NCI-H2029 treated with DMSO at 0.1 percent for 48 hours (cell line): ENCODE results near the gene NUF2.
"Not testable (repeated sequence)": the region's sequence is repeated elsewhere in the genome, so short reads cannot be mapped to it uniquely, and the experiment has no call there.

Source experiments
- DNase-seq: peaks from one replicate; lab custom pipeline; 2025; lab: John Stamatoyannopoulos, UW

Gene NUF2

GRCh38 chr1:163335216-163335615, 13.5 kb downstream of the NUF2 start:
- DNase-seq = no peak

GRCh38 chr1:163337631-163338030, 15.9 kb downstream of the NUF2 start:
- DNase-seq = no peak

GRCh38 chr1:163346326-163346870, 24.6 kb downstream of the NUF2 start:
- DNase-seq = no peak

- DNase-seq = no peak
Measured at GRCh38 chr1:163347106-163347505, 25.4 kb downstream of the NUF2 start.

- DNase-seq = no peak
Measured at GRCh38 chr1:163351912-163352311, 30.2 kb downstream of the NUF2 start.

- DNase-seq = no peak
Measured at GRCh38 chr1:163357378-163357777, 35.6 kb downstream of the NUF2 start.

GRCh38 chr1:163358172-163358571, 36.4 kb downstream of the NUF2 start:
- not testable (repeated sequence) for DNase-seq

- no peak for DNase-seq
Measured at GRCh38 chr1:163361123-163361934, 39.6 kb downstream of the NUF2 start.

GRCh38 chr1:163365186-163365585, 43.4 kb downstream of the NUF2 start:
- no peak for DNase-seq

GRCh38 chr1:163366555-163366954, 44.8 kb downstream of the NUF2 start:
- no peak for DNase-seq

GRCh38 chr1:163367721-163368120, 46.0 kb downstream of the NUF2 start:
- no peak for DNase-seq

GRCh38 chr1:163372576-163372975, 50.8 kb downstream of the NUF2 start:
- DNase-seq = no peak

GRCh38 chr1:163378554-163378953, 56.8 kb downstream of the NUF2 start:
- DNase-seq = no peak

GRCh38 chr1:163379801-163380200, 58.0 kb downstream of the NUF2 start:
- DNase-seq = no peak

- no peak for DNase-seq
Measured at GRCh38 chr1:163381487-163382184, 59.9 kb downstream of the NUF2 start.

GRCh38 chr1:163382395-163382794, 60.6 kb downstream of the NUF2 start:
- no peak for DNase-seq

- DNase-seq = no peak
Measured at GRCh38 chr1:163387146-163387545, 65.4 kb downstream of the NUF2 start.

GRCh38 chr1:163388970-163389369, 67.2 kb downstream of the NUF2 start:
- DNase-seq = no peak

GRCh38 chr1:163395790-163396189, 74.0 kb downstream of the NUF2 start:
- DNase-seq = no peak

- no peak for DNase-seq
Measured at GRCh38 chr1:163397451-163398200, 75.9 kb downstream of the NUF2 start.

GRCh38 chr1:163399001-163399400, 77.2 kb downstream of the NUF2 start:
- DNase-seq = no peak

- no peak for DNase-seq
Measured at GRCh38 chr1:163399976-163400601, 78.3 kb downstream of the NUF2 start.
